HG03558 (cell line): ENCODE results near the gene LIMA1.
"Not testable (repeated sequence)": the region's sequence is repeated elsewhere in the genome, so short reads cannot be mapped to it uniquely, and the experiment has no call there.

Experiments used
- ATAC-seq: cut with Tn5 transposase; IDR thresholded peaks from one replicate; pipeline ENCODE4 v1.9.1; 2021; ENCODE audit warnings: moderate number of reproducible peaks; ENCODE audit not compliant: unreplicated experiment; ENCODE audit errors: extremely low read depth

Gene LIMA1

GRCh38 chr12:50249464-50250182 lies 33.7 kb downstream of the LIMA1 start:
- no peak for ATAC-seq

GRCh38 chr12:50248883-50249282 lies 34.4 kb downstream of the LIMA1 start:
- ATAC-seq = no peak

GRCh38 chr12:50248411-50248810 lies 34.9 kb downstream of the LIMA1 start:
- ATAC-seq = no peak

- not testable (repeated sequence) for ATAC-seq
These were observed 35.7 kb downstream of the LIMA1 start for GRCh38 chr12:50247665-50248064.

GRCh38 chr12:50246873-50247612 lies 36.3 kb downstream of the LIMA1 start:
- no peak for ATAC-seq

GRCh38 chr12:50246197-50246865 lies 37.0 kb downstream of the LIMA1 start:
- no peak for ATAC-seq

- ATAC-seq = no peak
These were observed 39.8 kb downstream of the LIMA1 start for GRCh38 chr12:50243507-50243906.

- no peak for ATAC-seq
These were observed 40.5 kb downstream of the LIMA1 start for GRCh38 chr12:50242751-50243191.

GRCh38 chr12:50241178-50241577 lies 42.1 kb downstream of the LIMA1 start:
- no peak for ATAC-seq

GRCh38 chr12:50240792-50241114 lies 42.6 kb downstream of the LIMA1 start:
- ATAC-seq = no peak

GRCh38 chr12:50240096-50240791 lies 43.1 kb downstream of the LIMA1 start:
- no peak for ATAC-seq

- no peak for ATAC-seq
These were observed 43.9 kb downstream of the LIMA1 start for GRCh38 chr12:50239355-50239891.

- ATAC-seq = no peak
These were observed 49.0 kb downstream of the LIMA1 start for GRCh38 chr12:50234347-50234746.

GRCh38 chr12:50232771-50233209 lies 50.5 kb downstream of the LIMA1 start:
- no peak for ATAC-seq

- ATAC-seq = no peak
These were observed 51.1 kb downstream of the LIMA1 start for GRCh38 chr12:50232206-50232605.

- no peak for ATAC-seq
These were observed 52.0 kb downstream of the LIMA1 start for GRCh38 chr12:50231346-50231745.

GRCh38 chr12:50230217-50230616 lies 53.1 kb downstream of the LIMA1 start:
- no peak for ATAC-seq

- ATAC-seq = no peak
These were observed 59.2 kb downstream of the LIMA1 start for GRCh38 chr12:50224026-50224692.

- no peak for ATAC-seq
These were observed 61.0 kb downstream of the LIMA1 start for GRCh38 chr12:50222275-50222783.
